GM19463 (cell line): Measurements from ENCODE around the gene CENPVL2.
"Not testable (repeated sequence)": the region's sequence is repeated elsewhere in the genome, so short reads cannot be mapped to it uniquely, and the experiment has no call there.

Experiments
- ATAC-seq: cut with Tn5 transposase; IDR thresholded peaks from one replicate; pipeline ENCODE4 v1.9.1; 2021; ENCODE audit warnings: mild to moderate bottlenecking, moderate library complexity; ENCODE audit not compliant: unreplicated experiment

The CENPVL2 gene

DNA sequence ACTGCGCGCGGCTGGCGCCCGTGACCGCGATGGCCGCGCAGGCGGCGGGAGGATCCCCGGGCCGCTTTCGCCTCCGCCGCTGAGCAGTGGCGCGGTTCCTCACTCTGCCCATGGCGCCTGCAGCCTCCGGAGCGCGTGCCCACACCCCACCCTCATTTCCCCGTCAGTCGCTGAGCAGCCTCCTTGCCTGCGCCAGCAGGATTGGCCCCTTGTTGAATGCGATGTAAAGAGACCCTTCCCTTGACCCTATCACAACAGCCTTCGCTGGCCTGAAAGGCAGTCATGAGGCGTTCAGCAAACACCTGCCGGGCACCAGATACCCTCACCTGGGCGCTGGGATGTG lies at the start of gene CENPVL2:
Gene CENPVL2, minus strand, starts transcription at position 112 of the 343 bp plus-strand sequence. Its CDS starts 0 bp downstream, at position 112.
- ATAC-seq, result not testable (repeated sequence)

DNA sequence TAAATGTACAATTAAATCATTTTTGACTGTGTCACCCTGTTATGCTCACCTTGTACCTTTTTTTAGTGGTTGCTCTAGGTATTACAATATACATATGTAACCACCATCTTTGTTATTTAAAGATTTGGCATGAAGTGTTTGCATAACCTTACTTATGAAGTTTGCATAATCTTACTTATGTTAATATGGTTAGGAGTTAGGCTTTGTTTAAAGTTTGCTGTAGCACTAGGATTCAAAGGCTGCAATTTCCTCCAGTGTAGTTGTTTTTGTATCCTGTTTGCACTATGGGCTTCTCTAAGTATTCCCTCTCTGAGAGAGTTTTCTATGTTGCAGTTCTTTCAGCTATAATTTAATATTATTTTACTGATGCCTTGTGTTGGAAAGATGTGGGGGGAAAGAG lies 45.6 kb upstream of the CENPVL2 start:
- no peak for ATAC-seq

DNA sequence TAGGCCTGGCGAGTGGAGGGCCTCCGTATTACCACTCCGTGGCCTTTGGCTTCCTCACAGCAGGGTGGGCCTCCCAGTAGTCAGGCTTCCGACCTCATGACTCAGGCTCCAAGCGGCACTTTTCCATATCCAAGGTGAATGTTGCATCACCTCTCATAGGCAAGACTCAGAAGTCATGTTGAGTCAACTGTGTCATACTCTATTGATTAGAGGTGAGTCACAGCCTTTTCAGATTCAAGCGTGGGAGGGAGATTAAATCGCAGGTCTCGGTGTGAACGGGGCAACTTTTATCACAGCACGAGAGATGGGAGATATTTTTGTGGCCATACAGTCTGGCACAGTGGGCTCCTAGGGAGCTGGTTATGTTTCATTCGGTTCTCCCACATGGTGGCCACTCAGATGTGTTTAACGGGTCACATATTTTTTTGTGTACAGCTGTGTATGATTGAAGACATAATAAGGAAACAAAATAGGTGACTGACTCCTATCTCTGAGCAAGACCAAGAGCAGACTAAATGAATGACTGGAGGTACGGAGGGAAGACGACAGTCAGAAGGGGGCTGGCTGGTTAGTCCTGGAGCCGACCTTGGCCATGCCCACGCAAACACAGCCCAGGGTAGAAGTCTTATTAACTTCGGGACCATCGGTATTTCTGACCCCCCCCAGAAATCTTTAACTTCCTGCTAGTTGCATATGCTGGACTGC lies 30.5 kb upstream of the CENPVL2 start:
- ATAC-seq, result not testable (repeated sequence)

DNA sequence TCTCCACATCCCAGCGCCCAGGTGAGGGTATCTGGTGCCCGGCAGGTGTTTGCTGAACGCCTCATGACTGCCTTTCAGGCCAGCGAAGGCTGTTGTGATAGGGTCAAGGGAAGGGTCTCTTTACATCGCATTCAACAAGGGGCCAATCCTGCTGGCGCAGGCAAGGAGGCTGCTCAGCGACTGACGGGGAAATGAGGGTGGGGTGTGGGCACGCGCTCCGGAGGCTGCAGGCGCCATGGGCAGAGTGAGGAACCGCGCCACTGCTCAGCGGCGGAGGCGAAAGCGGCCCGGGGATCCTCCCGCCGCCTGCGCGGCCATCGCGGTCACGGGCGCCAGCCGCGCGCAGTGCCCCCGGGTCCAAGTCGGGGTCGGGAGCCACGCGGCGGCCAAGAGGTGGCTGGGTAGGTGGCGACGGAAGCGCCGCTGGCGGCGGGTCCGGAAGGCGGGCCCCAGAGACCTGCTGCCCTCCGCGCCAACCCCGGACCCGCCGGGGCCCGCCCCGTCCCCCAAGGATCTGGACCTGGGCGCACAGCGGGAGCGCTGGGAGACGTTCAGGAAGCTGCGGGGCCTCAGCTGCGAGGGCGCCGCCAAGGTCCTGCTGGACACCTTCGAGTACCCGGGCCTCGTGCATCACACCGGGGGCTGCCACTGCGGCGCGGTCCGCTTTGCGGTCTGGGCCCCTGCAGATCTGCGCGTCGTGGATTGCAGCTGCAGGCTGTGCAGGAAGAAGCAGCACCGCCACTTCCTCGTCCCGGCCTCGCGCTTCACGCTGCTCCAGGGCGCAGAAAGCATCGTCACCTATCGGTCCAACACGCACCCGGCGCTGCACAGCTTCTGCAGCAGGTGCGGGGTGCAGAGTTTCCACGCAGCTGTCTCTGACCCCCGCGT lies 27.9 kb upstream of the CENPVL2 start, which contains the start of gene CENPVL1:
Gene CENPVL1, plus strand, starts transcription at position 236 of the 888 bp plus-strand sequence. Its CDS starts 0 bp downstream, at position 236.
- not testable (repeated sequence) for ATAC-seq

DNA sequence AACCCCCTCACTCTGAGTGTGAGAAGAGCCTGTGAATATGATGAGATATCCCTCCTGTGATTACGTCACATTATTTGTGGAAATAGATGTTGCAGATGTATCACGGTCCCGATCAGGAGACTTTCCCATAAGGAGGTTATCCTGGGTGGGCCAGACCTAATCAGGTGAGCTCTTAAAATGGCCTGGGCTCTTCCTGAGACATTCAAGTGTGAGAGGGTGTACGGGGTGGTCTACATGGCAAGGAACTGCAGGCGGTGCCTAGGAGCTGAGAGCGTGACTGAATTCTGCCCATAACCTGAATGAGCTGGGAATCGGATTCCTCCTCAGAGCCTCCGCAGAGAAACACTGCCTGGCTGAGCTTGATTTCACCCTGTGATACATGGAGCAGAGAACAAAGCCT lies 14.8 kb upstream of the CENPVL2 start:
- no peak for ATAC-seq

DNA sequence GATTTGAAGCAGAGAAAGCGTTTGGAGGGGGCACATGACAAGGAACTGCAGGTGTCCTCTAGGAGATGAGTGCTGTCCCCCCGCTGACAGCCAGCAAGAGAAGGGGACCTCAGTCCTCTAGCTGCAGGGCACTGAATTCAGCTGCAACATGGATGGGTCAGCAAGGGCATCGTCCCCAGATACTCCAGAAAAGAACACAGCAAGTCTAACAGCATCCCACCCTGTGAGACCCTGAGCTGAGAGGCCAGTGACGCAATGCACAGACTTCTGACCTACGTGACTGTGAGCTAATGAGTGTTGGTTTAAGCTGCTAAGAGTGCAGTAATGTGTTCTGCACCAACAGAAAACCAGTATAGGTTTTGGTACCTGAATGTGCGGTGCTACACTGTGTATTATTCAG lies 11.6 kb upstream of the CENPVL2 start:
- ATAC-seq, result no peak

DNA sequence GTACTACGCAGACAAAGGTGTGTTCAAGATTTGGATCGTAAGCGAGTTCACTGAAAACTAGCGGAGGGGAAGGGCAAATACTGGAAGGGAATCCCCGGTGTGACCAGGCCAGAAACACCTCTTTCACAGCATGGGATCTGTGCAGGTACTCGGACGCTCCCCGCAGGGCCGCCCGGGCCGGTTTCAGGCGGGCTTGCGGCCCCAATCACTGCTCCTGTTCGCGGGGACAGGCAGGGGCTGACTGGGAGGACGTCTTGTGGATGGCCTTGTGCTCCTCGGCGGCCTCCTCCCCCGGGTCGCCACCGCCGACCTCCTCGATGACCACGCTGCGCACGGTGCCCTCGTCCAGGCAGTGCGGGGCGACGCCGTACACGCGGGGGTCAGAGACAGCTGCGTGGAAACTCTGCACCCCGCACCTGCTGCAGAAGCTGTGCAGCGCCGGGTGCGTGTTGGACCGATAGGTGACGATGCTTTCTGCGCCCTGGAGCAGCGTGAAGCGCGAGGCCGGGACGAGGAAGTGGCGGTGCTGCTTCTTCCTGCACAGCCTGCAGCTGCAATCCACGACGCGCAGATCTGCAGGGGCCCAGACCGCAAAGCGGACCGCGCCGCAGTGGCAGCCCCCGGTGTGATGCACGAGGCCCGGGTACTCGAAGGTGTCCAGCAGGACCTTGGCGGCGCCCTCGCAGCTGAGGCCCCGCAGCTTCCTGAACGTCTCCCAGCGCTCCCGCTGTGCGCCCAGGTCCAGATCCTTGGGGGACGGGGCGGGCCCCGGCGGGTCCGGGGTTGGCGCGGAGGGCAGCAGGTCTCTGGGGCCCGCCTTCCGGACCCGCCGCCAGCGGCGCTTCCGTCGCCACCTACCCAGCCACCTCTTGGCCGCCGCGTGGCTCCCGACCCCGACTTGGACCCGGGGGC lies 567 bp downstream of the CENPVL2 start:
- ATAC-seq, result not testable (repeated sequence)

DNA sequence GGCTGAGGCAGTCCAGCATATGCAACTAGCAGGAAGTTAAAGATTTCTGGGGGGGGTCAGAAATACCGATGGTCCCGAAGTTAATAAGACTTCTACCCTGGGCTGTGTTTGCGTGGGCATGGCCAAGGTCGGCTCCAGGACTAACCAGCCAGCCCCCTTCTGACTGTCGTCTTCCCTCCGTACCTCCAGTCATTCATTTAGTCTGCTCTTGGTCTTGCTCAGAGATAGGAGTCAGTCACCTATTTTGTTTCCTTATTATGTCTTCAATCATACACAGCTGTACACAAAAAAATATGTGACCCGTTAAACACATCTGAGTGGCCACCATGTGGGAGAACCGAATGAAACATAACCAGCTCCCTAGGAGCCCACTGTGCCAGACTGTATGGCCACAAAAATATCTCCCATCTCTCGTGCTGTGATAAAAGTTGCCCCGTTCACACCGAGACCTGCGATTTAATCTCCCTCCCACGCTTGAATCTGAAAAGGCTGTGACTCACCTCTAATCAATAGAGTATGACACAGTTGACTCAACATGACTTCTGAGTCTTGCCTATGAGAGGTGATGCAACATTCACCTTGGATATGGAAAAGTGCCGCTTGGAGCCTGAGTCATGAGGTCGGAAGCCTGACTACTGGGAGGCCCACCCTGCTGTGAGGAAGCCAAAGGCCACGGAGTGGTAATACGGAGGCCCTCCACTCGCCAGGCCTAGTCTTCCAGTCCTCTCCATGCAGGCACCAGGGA lies 2.8 kb downstream of the CENPVL2 start:
- not testable (repeated sequence) for ATAC-seq

DNA sequence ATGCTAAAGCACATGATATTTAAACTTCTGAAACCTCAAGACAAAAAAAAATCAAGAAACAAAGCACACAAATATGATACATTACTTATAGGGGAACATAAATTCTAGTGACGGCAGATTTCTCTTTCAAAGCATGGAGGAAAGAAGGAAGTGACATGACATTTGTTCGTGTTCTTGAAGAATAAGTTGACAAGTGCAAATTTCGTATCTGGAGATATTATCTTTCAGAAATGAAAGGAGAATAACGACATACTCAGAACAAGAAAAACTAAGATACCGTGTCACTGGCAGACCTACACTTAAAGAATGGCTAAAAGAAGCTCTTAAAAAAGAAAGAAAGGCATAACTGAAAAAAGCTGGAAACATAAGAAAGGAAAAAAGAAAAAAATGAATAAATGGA lies 16.6 kb downstream of the CENPVL2 start:
- no peak for ATAC-seq

DNA sequence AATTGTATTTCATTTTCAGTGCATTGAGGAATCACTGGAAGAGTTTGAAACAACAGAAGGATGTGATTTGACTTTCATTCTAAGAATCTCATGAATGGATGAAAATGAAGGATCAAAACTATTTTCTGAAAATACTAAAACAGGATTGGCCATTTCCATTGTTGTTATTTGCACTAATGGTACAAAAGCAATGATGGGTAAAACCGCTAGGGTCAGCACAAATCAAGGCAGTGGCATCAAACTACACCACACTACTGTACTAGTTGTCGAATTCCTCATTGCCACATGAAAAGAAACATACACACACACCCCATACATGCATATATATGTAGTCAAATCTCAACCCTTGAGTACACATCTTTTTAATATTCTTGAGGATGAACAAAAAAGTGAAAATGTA lies 39.3 kb downstream of the CENPVL2 start:
- no peak for ATAC-seq

DNA sequence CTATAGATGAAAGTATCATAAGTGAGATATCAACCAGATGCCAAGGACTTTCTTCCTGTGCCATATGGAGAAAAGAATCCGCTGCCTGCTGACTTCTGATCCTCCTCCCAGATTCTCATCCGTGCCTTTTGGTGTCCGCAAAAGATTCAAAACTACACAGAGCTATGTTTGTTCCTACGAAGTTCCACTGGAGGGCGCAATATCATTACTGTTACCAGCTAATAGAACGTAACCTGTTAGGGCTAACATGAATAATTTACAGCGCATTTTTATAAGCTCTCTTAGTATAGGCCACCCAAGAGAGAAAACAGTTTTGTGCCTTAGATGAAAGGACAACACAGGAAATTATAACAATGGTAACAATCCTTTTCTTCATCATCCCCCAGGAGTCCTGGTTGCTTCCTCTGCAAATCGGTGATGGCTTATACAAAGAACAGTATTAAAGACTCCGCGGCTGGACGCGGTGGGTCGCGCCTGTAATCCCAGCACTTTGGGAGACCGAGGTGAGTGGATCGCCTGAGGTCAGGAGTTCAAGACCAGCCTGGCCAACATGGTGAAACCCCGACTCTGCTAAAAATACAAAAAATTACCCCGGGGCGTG lies 41.1 kb downstream of the CENPVL2 start:
- ATAC-seq, result no peak

DNA sequence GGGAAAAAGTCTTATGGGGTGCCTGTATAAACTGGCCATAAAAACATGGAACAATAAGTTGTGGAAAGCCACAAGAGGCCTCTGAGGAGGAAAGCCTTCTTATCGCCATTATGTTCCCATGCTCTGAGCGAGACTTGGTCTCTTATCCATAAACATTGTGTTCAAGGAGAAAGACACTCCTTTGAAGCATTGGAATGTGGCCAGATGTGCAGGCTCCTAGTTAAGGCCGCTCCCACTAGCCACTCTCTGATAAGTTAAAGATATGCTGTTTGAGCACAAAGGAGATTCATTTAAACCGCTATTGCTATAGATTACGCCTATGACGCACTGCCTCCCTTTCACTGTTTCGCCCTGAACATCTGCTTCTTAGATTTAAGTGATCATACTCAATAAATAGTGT lies 46.1 kb downstream of the CENPVL2 start:
- not testable (repeated sequence) for ATAC-seq
